Neural cell (in vitro differentiated cells): ENCODE data around the gene TGM5.

Source experiments
- CTCF ChIP-seq: fragments of 450-650 bp; IDR thresholded peaks from 2 replicates; pipeline ENCODE4 v1.5.1; 2014; ENCODE audit warnings: antibody characterized with exemption, mild to moderate bottlenecking, moderate library complexity; ENCODE audit not compliant: poor library complexity, severe bottlenecking
- EZH2 ChIP-seq: fragments of 200-600, 300-800 bp; shearing (Covaris generic), sonication (generic); IDR thresholded peaks from 2 replicates; pipeline ENCODE4 v1.6.1; 2014; ENCODE audit warnings: antibody characterized with exemption, low read length, borderline replicate concordance, mild to moderate bottlenecking; ENCODE audit not compliant: insufficient read depth, poor library complexity, severe bottlenecking

DNA sequence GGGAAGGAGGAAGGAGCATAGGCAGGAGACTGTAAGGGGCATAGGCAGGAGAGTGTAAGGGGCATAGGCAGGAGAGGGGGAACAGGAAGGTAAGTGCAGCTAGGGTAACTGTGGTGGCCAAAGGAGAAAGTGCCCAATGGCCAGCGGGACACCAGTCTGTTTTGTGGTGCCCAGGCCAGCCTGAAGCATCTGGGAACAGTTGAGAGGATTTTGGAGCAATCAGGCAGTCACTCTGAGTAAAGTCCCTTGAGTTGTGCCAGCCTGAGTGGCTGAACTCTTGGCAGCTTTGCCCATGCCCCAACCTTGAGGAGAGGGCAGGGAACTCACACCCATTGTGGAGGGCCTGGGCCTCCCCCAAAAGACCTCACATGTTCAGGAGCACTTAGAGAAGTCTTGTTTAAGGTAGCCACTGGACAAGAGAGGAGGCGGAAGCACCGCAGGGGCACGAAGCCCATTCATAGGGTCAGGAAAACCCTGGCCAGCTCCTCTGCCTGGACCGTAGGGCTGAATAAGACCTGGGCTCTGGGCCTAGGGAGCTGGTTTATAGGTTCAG, 3.5 kb upstream of the TGM5 start:
- TF ChIP-seq EZH2 (no peak), CTCF (no peak)
